NB4 (cell line): ENCODE data around the gene PES1.

Experiments used
- MYC ChIP-seq: IDR thresholded peaks from 2 replicates; pipeline ENCODE4 v1.6.1; 2011; ENCODE audit warnings: low read depth, low read length
- POLR2A ChIP-seq: IDR thresholded peaks from 2 replicates; pipeline ENCODE4 v1.6.1; 2011; ENCODE audit warnings: mild to moderate bottlenecking; ENCODE audit not compliant: insufficient read length; ENCODE audit errors: extremely low read depth
- TF ChIP-seq, protein P1 (sequence below): IDR thresholded peaks from one replicate; pipeline ENCODE4 v1.5.1; 2012; ENCODE audit warnings: low read depth, low read length

GRCh38 chr22:30553971-30554370, 37.7 kb downstream of the PES1 start:
- TF ChIP-seq, protein P1, sequence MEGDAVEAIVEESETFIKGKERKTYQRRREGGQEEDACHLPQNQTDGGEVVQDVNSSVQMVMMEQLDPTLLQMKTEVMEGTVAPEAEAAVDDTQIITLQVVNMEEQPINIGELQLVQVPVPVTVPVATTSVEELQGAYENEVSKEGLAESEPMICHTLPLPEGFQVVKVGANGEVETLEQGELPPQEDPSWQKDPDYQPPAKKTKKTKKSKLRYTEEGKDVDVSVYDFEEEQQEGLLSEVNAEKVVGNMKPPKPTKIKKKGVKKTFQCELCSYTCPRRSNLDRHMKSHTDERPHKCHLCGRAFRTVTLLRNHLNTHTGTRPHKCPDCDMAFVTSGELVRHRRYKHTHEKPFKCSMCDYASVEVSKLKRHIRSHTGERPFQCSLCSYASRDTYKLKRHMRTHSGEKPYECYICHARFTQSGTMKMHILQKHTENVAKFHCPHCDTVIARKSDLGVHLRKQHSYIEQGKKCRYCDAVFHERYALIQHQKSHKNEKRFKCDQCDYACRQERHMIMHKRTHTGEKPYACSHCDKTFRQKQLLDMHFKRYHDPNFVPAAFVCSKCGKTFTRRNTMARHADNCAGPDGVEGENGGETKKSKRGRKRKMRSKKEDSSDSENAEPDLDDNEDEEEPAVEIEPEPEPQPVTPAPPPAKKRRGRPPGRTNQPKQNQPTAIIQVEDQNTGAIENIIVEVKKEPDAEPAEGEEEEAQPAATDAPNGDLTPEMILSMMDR: no peak
- TF ChIP-seq POLR2A: no peak
- TF ChIP-seq MYC: no peak
